ENCODE data around the gene DIRAS1. TPM values are rescaled to one million over a fixed set of nuclear protein-coding genes. Genes with fewer than 3 reads are reported as not detected.

Gene DIRAS1
- total and polyA plus RNA-seq, 5 donors from 2014 or later, result not detected

- DNase-seq (no peak), ATAC-seq (ENCODE audit: low read depth in 2 of 2) (no peak)
- Mint-ChIP-seq H3K27ac (no peak overlapping the region), H3K36me3 (peaks cover 5% of the 10 kb centered on the region), H3K27me3 (peaks cover 9% of the 10 kb centered on the region), H3K4me1 (peaks cover 0 to 4% (median 0%) of the 10 kb centered on the region in 4 donors), H3K4me3 (no peak overlapping the region), H3K9me3 (no peaks in the 10 kb centered on the region)
- Histone ChIP-seq H3K9me3 (ENCODE audit: control insufficient read depth in 2 of 2, low read length in 2 of 2) (no peaks in the 10 kb centered on the region), H3K4me1 (ENCODE audit: control insufficient read depth, insufficient read depth, low read length, poor library complexity, severe bottlenecking) (peaks cover 4% of the 10 kb centered on the region), H3K4me3 (ENCODE audit: low read depth, low read length) (no peak overlapping the region), H3K27me3 (ENCODE audit: control insufficient read depth, insufficient read depth, low read length) (no peaks in the 10 kb centered on the region), H3K27ac (ENCODE audit: insufficient read depth, low read length, poor library complexity, severe bottlenecking) (no peak overlapping the region), H3K36me3 (ENCODE audit: control insufficient read depth, insufficient read depth, low read length) (peaks cover 5% of the 10 kb centered on the region)
Observed at GRCh38 chr19:2751438-2751830, 30.3 kb upstream of the DIRAS1 start.

GRCh38 chr19:2750808-2751437 lies 29.8 kb upstream of the DIRAS1 start:
- no peak overlapping the region for H3K27ac Mint-ChIP-seq
- H3K27ac ChIP-seq (ENCODE audit: insufficient read depth, low read length, poor library complexity, severe bottlenecking), result no peak overlapping the region
- H3K4me1 Mint-ChIP-seq, result peaks cover 0 to 4% (median 0%) of the 10 kb centered on the region in 4 donors
- no peak overlapping the region for H3K4me3 Mint-ChIP-seq
- H3K36me3 Mint-ChIP-seq, result no peaks in the 10 kb centered on the region
- H3K9me3 Mint-ChIP-seq, result no peaks in the 10 kb centered on the region
- ATAC-seq (ENCODE audit: low read depth in 2 of 2) (no peak), DNase-seq (no peak)
- H3K4me1 ChIP-seq (ENCODE audit: control insufficient read depth, insufficient read depth, low read length, poor library complexity, severe bottlenecking), result peaks cover 4% of the 10 kb centered on the region
- no peak overlapping the region for H3K4me3 ChIP-seq (ENCODE audit: low read depth, low read length)
- H3K9me3 ChIP-seq (ENCODE audit: control insufficient read depth in 2 of 2, low read length in 2 of 2), result no peaks in the 10 kb centered on the region
- peaks cover 5% of the 10 kb centered on the region for H3K36me3 ChIP-seq (ENCODE audit: control insufficient read depth, insufficient read depth, low read length)
- H3K27me3 ChIP-seq (ENCODE audit: control insufficient read depth, insufficient read depth, low read length), result no peaks in the 10 kb centered on the region
- H3K27me3 Mint-ChIP-seq, result peaks cover 9% of the 10 kb centered on the region

- no peak overlapping the region for H3K4me3 ChIP-seq (ENCODE audit: low read depth, low read length)
- Mint-ChIP-seq H3K27ac (no peak overlapping the region), H3K27me3 (peaks cover 16% of the 10 kb centered on the region), H3K36me3 (no peaks in the 10 kb centered on the region), H3K4me1 (peaks cover 0 to 4% (median 0%) of the 10 kb centered on the region in 4 donors), H3K4me3 (no peak overlapping the region), H3K9me3 (no peaks in the 10 kb centered on the region)
- no peak for DNase-seq
- no peak overlapping the region for H3K27ac ChIP-seq (ENCODE audit: insufficient read depth, low read length, poor library complexity, severe bottlenecking)
- H3K36me3 ChIP-seq (ENCODE audit: control insufficient read depth, insufficient read depth, low read length), result no peaks in the 10 kb centered on the region
- peaks cover 4% of the 10 kb centered on the region for H3K4me1 ChIP-seq (ENCODE audit: control insufficient read depth, insufficient read depth, low read length, poor library complexity, severe bottlenecking)
- no peaks in the 10 kb centered on the region for H3K9me3 ChIP-seq (ENCODE audit: control insufficient read depth in 2 of 2, low read length in 2 of 2)
- no peak for ATAC-seq (ENCODE audit: low read depth in 2 of 2)
- no peaks in the 10 kb centered on the region for H3K27me3 ChIP-seq (ENCODE audit: control insufficient read depth, insufficient read depth, low read length)
Observed at GRCh38 chr19:2747349-2747748, 26.2 kb upstream of the DIRAS1 start.

- no peaks in the 10 kb centered on the region for H3K27me3 ChIP-seq (ENCODE audit: control insufficient read depth, insufficient read depth, low read length)
- Mint-ChIP-seq H3K27ac (no peak overlapping the region), H3K36me3 (no peaks in the 10 kb centered on the region), H3K4me1 (peaks cover 0 to 13% (median 6%) of the 10 kb centered on the region in 4 donors), H3K9me3 (no peaks in the 10 kb centered on the region), H3K4me3 (no peak overlapping the region), H3K27me3 (peaks cover 26% of the 10 kb centered on the region)
- peaks cover 13% of the 10 kb centered on the region for H3K4me1 ChIP-seq (ENCODE audit: control insufficient read depth, insufficient read depth, low read length, poor library complexity, severe bottlenecking)
- ATAC-seq (ENCODE audit: low read depth in 2 of 2) (no peak), DNase-seq (no peak)
- H3K9me3 ChIP-seq (ENCODE audit: control insufficient read depth in 2 of 2, low read length in 2 of 2), result no peaks in the 10 kb centered on the region
- no peak overlapping the region for H3K4me3 ChIP-seq (ENCODE audit: low read depth, low read length)
- H3K36me3 ChIP-seq (ENCODE audit: control insufficient read depth, insufficient read depth, low read length), result no peaks in the 10 kb centered on the region
- H3K27ac ChIP-seq (ENCODE audit: insufficient read depth, low read length, poor library complexity, severe bottlenecking), result no peak overlapping the region
Observed at GRCh38 chr19:2744113-2744512, 22.9 kb upstream of the DIRAS1 start.

- Histone ChIP-seq H3K4me1 (ENCODE audit: control insufficient read depth, insufficient read depth, low read length, poor library complexity, severe bottlenecking) (peaks cover 14% of the 10 kb centered on the region), H3K27me3 (ENCODE audit: control insufficient read depth, insufficient read depth, low read length) (no peaks in the 10 kb centered on the region), H3K36me3 (ENCODE audit: control insufficient read depth, insufficient read depth, low read length) (no peaks in the 10 kb centered on the region), H3K9me3 (ENCODE audit: control insufficient read depth in 2 of 2, low read length in 2 of 2) (no peaks in the 10 kb centered on the region), H3K4me3 (ENCODE audit: low read depth, low read length) (no peak overlapping the region), H3K27ac (ENCODE audit: insufficient read depth, low read length, poor library complexity, severe bottlenecking) (no peak overlapping the region)
- no peak overlapping the region for H3K4me3 Mint-ChIP-seq
- peak overlapping the region in 1 of 3 donors; percentile 4 for H3K27ac Mint-ChIP-seq
- ATAC-seq (ENCODE audit: low read depth in 2 of 2), result no peak
- peaks cover 0 to 18% (median 10%) of the 10 kb centered on the region in 4 donors for H3K4me1 Mint-ChIP-seq
- DNase-seq, result no peak
- no peaks in the 10 kb centered on the region for H3K9me3 Mint-ChIP-seq
- H3K36me3 Mint-ChIP-seq, result peaks cover 2% of the 10 kb centered on the region
- peaks cover 24% of the 10 kb centered on the region for H3K27me3 Mint-ChIP-seq
Observed at GRCh38 chr19:2743099-2743498, 21.9 kb upstream of the DIRAS1 start.

- H3K36me3 Mint-ChIP-seq, result peaks cover 21% of the 10 kb centered on the region
- H3K27me3 Mint-ChIP-seq, result peaks cover 17% of the 10 kb centered on the region
- Histone ChIP-seq H3K9me3 (ENCODE audit: control insufficient read depth in 2 of 2, low read length in 2 of 2) (no peaks in the 10 kb centered on the region), H3K4me1 (ENCODE audit: control insufficient read depth, insufficient read depth, low read length, poor library complexity, severe bottlenecking) (peaks cover 14% of the 10 kb centered on the region), H3K4me3 (ENCODE audit: low read depth, low read length) (peak overlapping the region; percentile 15), H3K27me3 (ENCODE audit: control insufficient read depth, insufficient read depth, low read length) (no peaks in the 10 kb centered on the region), H3K27ac (ENCODE audit: insufficient read depth, low read length, poor library complexity, severe bottlenecking) (no peak overlapping the region), H3K36me3 (ENCODE audit: control insufficient read depth, insufficient read depth, low read length) (peaks cover 10% of the 10 kb centered on the region)
- H3K4me1 Mint-ChIP-seq, result peaks cover 0 to 22% (median 11%) of the 10 kb centered on the region in 4 donors
- no peak for DNase-seq
- ATAC-seq (ENCODE audit: low read depth in 2 of 2), result no peak
- peak overlapping the region; percentile 86 to 90 (median 88) for H3K4me3 Mint-ChIP-seq
- H3K9me3 Mint-ChIP-seq, result no peaks in the 10 kb centered on the region
- H3K27ac Mint-ChIP-seq, result no peak overlapping the region
Observed at GRCh38 chr19:2740314-2740656, 19.1 kb upstream of the DIRAS1 start.

- Histone ChIP-seq H3K27me3 (ENCODE audit: control insufficient read depth, insufficient read depth, low read length) (no peaks in the 10 kb centered on the region), H3K9me3 (ENCODE audit: control insufficient read depth in 2 of 2, low read length in 2 of 2) (no peaks in the 10 kb centered on the region), H3K4me3 (ENCODE audit: low read depth, low read length) (peak within 1 kb of the TSS; percentile 69), H3K4me1 (ENCODE audit: control insufficient read depth, insufficient read depth, low read length, poor library complexity, severe bottlenecking) (peaks cover 14% of the 10 kb centered on the region), H3K27ac (ENCODE audit: insufficient read depth, low read length, poor library complexity, severe bottlenecking) (peak within 1 kb of the TSS; percentile 57), H3K36me3 (ENCODE audit: control insufficient read depth, insufficient read depth, low read length) (peaks cover 11% of the 10 kb centered on the region)
- Mint-ChIP-seq H3K27ac (peak within 1 kb of the TSS; percentile 12 to 79 (median 36)), H3K4me1 (peaks cover 0 to 22% (median 11%) of the 10 kb centered on the region in 4 donors), H3K27me3 (peaks cover 17% of the 10 kb centered on the region), H3K4me3 (peak within 1 kb of the TSS; percentile 86 to 90 (median 88)), H3K9me3 (no peaks in the 10 kb centered on the region), H3K36me3 (peaks cover 23% of the 10 kb centered on the region)
- peak; percentile 100 for ATAC-seq (ENCODE audit: low read depth in 2 of 2)
- DNase-seq, result peak; percentile 98 to 99 (median 98)
Observed at GRCh38 chr19:2739602-2740313, 18.6 kb upstream of the DIRAS1 start, which contains the start of gene SLC39A3. Gene SLC39A3, minus strand, starts transcription at chr19:2740017. Its CDS starts 2,760 bp downstream, at chr19:2737257.
